RWPE1 (cell line): ENCODE results near the gene CHST3.
A peak's percentile ranks its signal among the peaks of the same experiment; 100 is the strongest.

Source experiments
- CTCF ChIA-PET: fragments of 350-600 bp; sonication (Branson Sonifier 250); formaldehyde crosslinking; extraction: SDS; loops from one replicate; lab custom pipeline; 2021; lab: Yijun Ruan, JAX
- POLR2A ChIA-PET: fragments of 400-600 bp; formaldehyde crosslinking; extraction: SDS; loops from one replicate; lab custom pipeline; 2020; ENCODE audit warnings: antibody characterized with exemption; ENCODE audit not compliant: low non-redundant PET; lab: Yijun Ruan, JAX
- DNase-seq: peaks from one replicate; pipeline ENCODE4 v3.0.0; 2012; ENCODE audit warnings: low spot score
- H3K27ac ChIP-seq: fragments of 450-650 bp; 2 replicates; pipeline ENCODE4 v1.5.1; 2017
- TF ChIP-seq, protein P1 (sequence below): fragments of 450-650 bp; conservative IDR thresholded peaks from 2 replicates; pipeline ENCODE4 v1.5.1; 2017; ENCODE audit warnings: low read depth, mild to moderate bottlenecking

CHST3 gene

DNA sequence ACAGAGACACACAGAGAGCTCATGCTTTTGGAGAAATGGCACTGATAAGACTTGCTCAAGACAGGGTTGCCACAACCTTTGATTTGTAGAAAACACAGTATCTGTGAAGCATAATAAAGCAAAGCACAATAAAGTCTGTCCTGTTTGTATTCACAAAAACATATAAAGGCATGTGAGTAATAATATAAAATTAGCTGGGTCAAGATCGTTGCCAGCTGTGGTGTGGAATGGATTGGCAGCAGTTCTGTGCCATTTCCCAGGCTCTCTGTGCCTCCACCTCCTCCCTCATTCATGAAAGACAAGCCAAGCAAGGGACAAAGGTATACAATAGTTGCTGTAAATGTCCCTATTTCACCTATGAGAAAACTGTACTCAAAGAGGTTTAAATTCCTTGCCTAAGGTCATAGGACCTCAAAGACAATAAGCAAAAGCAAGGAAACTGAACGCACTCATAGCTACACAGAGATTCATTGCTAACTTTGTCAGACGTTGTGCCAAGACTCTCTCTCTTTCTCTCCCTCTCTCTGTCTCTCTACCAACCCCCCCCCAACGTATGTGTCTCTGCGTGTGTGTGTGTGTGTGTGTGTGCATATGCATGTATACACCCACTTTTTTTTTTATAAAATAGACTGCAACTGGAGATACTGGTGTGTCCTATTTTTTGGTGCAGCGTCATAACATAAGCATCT is 31.8 kb downstream of the CHST3 start:
- no peak overlapping the region for H3K27ac ChIP-seq
- no peak for DNase-seq
- TF ChIP-seq, protein P1, sequence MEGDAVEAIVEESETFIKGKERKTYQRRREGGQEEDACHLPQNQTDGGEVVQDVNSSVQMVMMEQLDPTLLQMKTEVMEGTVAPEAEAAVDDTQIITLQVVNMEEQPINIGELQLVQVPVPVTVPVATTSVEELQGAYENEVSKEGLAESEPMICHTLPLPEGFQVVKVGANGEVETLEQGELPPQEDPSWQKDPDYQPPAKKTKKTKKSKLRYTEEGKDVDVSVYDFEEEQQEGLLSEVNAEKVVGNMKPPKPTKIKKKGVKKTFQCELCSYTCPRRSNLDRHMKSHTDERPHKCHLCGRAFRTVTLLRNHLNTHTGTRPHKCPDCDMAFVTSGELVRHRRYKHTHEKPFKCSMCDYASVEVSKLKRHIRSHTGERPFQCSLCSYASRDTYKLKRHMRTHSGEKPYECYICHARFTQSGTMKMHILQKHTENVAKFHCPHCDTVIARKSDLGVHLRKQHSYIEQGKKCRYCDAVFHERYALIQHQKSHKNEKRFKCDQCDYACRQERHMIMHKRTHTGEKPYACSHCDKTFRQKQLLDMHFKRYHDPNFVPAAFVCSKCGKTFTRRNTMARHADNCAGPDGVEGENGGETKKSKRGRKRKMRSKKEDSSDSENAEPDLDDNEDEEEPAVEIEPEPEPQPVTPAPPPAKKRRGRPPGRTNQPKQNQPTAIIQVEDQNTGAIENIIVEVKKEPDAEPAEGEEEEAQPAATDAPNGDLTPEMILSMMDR, result no peak
- ChIA-PET POLR2A (interaction anchor here (0.6 to 1.0 kb wide), 3 partner anchors 25 to 225 kb away, joined by 4 to 6 read pairs (median 6); no protein-coding TSS in a partner anchor), CTCF (interaction anchor here (0.5 to 1.2 kb wide), 7 partner anchors 13 to 1880 kb away, joined by 3 to 7 read pairs (median 4); no protein-coding TSS in a partner anchor)

DNA sequence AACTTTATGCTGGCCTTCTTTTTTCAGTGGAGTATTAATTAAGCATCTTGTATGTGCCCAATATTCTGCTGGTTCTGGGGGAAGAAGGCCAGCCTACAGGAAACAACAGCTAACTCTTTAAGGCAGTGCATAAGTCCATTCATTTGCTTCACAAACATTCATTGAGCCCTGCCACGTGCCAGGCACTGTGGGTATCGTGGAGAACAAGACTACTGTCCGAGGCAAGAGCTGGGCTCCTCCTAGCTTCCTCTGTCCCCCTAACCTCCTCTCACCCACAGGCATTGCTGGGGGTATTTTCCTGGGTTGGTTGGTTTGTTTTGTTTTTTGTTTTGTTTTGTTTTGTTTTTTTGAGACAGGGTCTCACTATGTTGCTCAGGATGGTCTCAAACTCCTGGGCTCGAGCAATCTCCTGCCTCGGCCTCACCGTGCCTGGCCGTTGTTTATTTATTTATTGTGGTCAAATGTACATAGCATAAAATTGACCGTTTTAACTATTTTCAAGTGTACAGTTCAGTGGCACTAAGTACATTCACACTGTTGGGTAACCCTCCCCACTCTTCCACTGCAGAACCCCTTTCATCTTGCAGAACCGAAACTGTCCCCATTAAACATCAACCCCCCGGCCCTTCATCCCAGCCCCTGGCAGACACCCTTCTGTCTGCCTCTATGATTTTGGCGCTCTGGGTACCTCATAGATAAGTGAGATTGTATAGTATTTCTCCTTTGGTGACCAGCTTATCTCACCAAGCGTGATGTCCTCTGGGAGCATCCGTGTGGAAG is 32.6 kb downstream of the CHST3 start:
- POLR2A ChIA-PET, result no interaction called here
- TF ChIP-seq, protein P1, result no peak
- CTCF ChIA-PET, result interaction anchor here (0.6 to 1.2 kb wide), 2 partner anchors 52 to 99 kb away, joined by 3 to 7 read pairs; no protein-coding TSS in a partner anchor
- DNase-seq, result no peak
- peak overlapping the region; percentile 96 for H3K27ac ChIP-seq

DNA sequence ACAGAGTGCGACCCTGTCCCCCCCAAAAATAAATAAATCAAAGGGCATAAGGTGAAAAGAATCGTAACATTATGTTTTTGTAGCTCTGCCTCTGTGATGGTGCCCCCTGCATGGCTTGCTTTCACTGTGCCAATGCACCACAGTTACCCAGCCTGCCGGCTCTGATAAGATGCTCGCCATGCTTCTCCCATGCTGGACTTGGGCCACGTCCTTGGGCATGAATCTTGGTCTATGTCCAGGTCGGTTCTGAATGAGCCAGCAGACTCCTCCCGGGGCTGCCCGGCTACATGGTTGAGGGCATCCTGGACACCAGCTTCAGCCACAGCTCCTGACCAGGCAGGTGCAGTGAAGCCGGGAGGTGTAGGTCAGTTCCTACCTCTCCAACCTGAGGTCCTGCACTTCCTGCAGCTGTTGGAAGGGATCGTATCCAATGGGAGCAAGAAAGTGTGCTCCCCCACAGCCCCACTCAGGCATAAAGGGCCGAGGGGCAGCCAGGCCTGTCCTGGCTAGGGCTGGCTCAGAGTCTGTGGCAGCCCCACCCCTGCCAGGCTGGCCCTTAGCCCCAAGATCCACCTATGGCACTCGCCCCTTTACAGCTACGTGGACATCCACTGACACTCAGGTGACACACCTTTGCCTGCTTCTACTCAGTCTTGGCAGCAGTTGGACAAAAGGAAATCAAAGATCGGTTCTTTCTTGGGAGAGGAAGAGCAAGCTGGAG is 34.1 kb downstream of the CHST3 start:
- peak overlapping the region; percentile 96 for H3K27ac ChIP-seq
- POLR2A ChIA-PET, result interaction anchor here (0.6 kb wide), 2 partner anchors 100 to 1732 kb away, joined by 3 to 13 read pairs; no protein-coding TSS in a partner anchor
- TF ChIP-seq, protein P1, result no peak
- CTCF ChIA-PET, result interaction anchor here (0.6 to 1.7 kb wide), 4 partner anchors 10 to 691 kb away, joined by 3 to 7 read pairs (median 4); no protein-coding TSS in a partner anchor
- peak; percentile 28 for DNase-seq

DNA sequence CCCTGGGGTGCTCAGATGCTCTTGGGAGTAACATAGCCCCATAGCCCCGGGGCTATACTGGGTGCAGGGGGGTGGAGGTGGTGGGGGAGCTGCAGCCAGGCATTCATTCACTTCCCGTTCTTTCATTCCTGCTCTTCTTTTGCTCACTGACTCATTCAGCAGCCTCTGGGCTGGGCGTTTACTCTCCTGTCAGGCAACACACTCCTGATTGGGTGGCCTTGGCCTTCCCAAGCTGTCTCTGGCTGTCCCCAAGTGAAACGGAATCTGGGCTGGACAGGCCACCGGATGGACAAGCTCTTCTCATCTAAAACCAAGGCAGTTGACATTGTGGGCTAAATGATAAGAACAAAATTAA is 34.6 kb downstream of the CHST3 start:
- TF ChIP-seq, protein P1, result no peak
- CTCF ChIA-PET, result interaction anchor here (0.6 to 1.7 kb wide), 5 partner anchors 9 to 691 kb away, joined by 3 to 7 read pairs (median 5); no protein-coding TSS in a partner anchor
- POLR2A ChIA-PET, result interaction anchor here (0.6 kb wide), 2 partner anchors 100 to 1732 kb away, joined by 3 to 13 read pairs; no protein-coding TSS in a partner anchor
- H3K27ac ChIP-seq, result peak overlapping the region; percentile 96
- peak; percentile 98 for DNase-seq

DNA sequence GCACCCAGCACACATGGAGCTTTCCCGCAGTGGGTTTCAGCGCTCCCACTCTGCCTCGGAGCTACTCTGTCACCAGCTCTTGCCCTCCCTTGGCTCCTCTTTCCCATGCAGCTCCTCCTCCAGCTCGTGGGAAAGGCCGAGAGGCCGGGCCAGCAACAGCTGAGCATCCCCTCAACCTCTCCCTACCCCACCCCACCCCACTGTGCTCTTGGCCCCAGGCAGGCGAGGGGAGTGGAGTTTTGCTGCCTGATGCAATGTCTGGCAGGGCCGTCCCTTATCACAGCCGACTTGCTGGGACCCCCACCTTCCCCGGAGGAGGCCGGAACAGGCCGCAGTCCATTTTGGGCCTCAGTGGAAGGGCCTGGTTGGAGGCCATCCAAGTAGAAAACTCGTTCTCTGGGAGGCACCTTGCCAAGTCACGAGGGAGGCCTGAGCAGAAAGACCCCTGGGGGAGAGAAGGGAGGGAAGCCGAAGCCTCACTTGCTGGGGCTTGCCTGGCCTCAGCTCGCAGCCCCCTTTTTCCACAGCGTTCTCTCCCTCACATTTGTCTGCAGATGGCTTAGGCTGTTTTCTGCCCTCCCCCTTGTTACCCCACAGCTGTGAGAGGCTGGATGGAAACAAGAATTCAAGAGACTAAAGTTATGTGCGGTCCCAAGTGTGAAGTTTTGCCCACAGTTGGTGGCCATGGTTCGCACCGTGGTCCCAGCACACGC is 35.3 kb downstream of the CHST3 start:
- H3K27ac ChIP-seq, result peak overlapping the region; percentile 96
- TF ChIP-seq, protein P1, result no peak
- CTCF ChIA-PET, result interaction anchor here (0.5 to 1.8 kb wide), 4 partner anchors 32 to 192 kb away, joined by 3 to 7 read pairs (median 6); no protein-coding TSS in a partner anchor
- POLR2A ChIA-PET, result no interaction called here
- DNase-seq, result no peak
